Nephron progenitor cell (in vitro differentiated cells): ENCODE results near the gene ABHD8.

Experiments used
- DNase-seq: peaks from one replicate; pipeline ENCODE4 v3.0.0; 2021
- H3K27ac Mint-ChIP-seq: 2 replicates; pipeline ENCODE4 v1.8.0; 2021; ENCODE audit warnings: mild to moderate bottlenecking, moderate library complexity, mixed read lengths
- H3K27me3 Mint-ChIP-seq: 2 replicates; pipeline ENCODE4 v1.8.0; 2021; ENCODE audit warnings: mild to moderate bottlenecking, low read depth, mixed read lengths; ENCODE audit not compliant: poor library complexity
- H3K36me3 Mint-ChIP-seq: 2 replicates; pipeline ENCODE4 v1.8.0; 2021; ENCODE audit warnings: low read depth, mixed read lengths
- H3K4me1 Mint-ChIP-seq: 2 replicates; pipeline ENCODE4 v1.8.0; 2021; ENCODE audit warnings: mixed read lengths
- H3K4me3 Mint-ChIP-seq: 2 replicates; pipeline ENCODE4 v1.8.0; 2021; ENCODE audit warnings: mild to moderate bottlenecking, moderate library complexity, mixed read lengths
- H3K9me3 Mint-ChIP-seq: 2 replicates; pipeline ENCODE4 v1.8.0; 2021; ENCODE audit warnings: mild to moderate bottlenecking, moderate library complexity, mixed read lengths
- CTCF ChIP-seq: fragments of 200-600 bp; sonication (generic); IDR thresholded peaks from 2 replicates; pipeline ENCODE4 v1.5.0; 2021; ENCODE audit warnings: antibody characterized with exemption

The ABHD8 gene

GRCh38 chr19:17330262-17331044 is 27.2 kb upstream of the ABHD8 start:
- TF ChIP-seq CTCF = no peak
- H3K27ac Mint-ChIP-seq = no peak overlapping the region
- H3K36me3 Mint-ChIP-seq = peaks cover 31% of the 10 kb centered on the region
- H3K4me1 Mint-ChIP-seq = peaks cover 47% of the 10 kb centered on the region
- H3K27me3 Mint-ChIP-seq = peaks cover 31% of the 10 kb centered on the region
- peak overlapping the region; percentile 60 for H3K4me3 Mint-ChIP-seq
- no peaks in the 10 kb centered on the region for H3K9me3 Mint-ChIP-seq
- DNase-seq = no peak

DNA sequence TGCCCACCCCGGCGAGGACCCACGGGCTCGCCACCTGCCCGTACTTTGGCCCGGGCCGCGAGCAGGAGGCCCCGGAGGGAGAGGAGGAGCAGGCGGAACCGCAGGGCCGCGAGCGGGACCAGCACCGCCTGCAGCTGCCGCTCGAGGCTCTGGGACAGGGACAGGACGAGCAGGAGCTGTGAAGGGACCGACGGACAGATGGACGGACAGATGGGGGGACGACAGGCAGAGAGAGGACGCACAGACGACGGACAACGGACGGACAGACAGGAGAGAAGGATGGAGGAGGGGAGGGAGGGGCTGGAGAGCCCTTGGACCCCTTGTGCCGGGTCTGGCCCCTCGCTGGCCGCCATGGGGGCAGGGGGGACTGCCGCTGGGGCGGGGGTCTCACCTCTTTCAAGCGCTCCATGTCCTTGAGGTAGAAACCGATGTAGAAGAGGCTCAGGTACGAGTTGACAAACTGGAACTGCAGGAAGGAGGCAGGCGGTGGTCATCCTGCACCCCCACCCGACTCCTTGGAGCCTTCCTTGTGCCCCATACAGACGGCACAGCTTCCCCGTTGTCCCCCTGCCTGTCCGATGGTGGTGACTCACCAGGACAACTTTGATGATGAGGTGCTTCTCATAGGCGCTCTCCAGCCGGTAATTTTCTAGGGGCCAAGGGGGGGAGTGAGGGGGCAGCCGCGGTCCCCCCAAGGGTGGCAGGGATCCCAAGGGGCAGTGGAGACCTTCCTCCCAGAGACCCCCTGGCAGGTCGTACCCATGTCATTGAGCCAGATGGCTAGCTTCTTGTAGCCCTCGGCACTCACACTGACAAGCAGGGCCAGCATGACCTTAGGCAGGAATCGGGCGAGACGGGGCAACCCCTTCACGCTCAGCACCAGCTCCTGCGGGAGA is 26.4 kb upstream of the ABHD8 start:
- TF ChIP-seq CTCF = no peak
- H3K27me3 Mint-ChIP-seq = peaks cover 31% of the 10 kb centered on the region
- H3K4me3 Mint-ChIP-seq = peak overlapping the region; percentile 47
- DNase-seq = no peak
- H3K4me1 Mint-ChIP-seq = peaks cover 39% of the 10 kb centered on the region
- peaks cover 31% of the 10 kb centered on the region for H3K36me3 Mint-ChIP-seq
- H3K27ac Mint-ChIP-seq = no peak overlapping the region
- no peaks in the 10 kb centered on the region for H3K9me3 Mint-ChIP-seq

GRCh38 chr19:17328517-17329365 is 25.5 kb upstream of the ABHD8 start:
- TF ChIP-seq CTCF = no peak
- Mint-ChIP-seq H3K4me1 (peaks cover 35% of the 10 kb centered on the region), H3K27me3 (peaks cover 31% of the 10 kb centered on the region), H3K27ac (no peak overlapping the region), H3K36me3 (peaks cover 31% of the 10 kb centered on the region), H3K9me3 (no peaks in the 10 kb centered on the region), H3K4me3 (peak overlapping the region; percentile 64)
- DNase-seq = peak; percentile 57

- H3K36me3 Mint-ChIP-seq = peaks cover 26% of the 10 kb centered on the region
These were observed 24.7 kb upstream of the ABHD8 start for GRCh38 chr19:17327654-17328516.

More at GRCh38 chr19:17327654-17328516, 24.7 kb upstream of the ABHD8 start:
- Mint-ChIP-seq H3K27me3 (peaks cover 27% of the 10 kb centered on the region), H3K4me1 (peaks cover 30% of the 10 kb centered on the region), H3K4me3 (peak overlapping the region; percentile 87), H3K9me3 (no peaks in the 10 kb centered on the region), H3K27ac (peak overlapping the region; percentile 66)
- peak; percentile 87 for DNase-seq
- TF ChIP-seq CTCF = peak; percentile 67
